Trophoblast cell (in vitro differentiated cells and primary cell): ENCODE measurements around the gene NAV3.

Experiments used
- DNase-seq, 2 donors: peaks; one replicate each; pipeline ENCODE4 v3.0.0-alpha.2; 2016
- H2AFZ ChIP-seq: 2 replicates; pipeline ENCODE4 v1.6.1; 2013; ENCODE audit warnings: low read length, moderate library complexity, mild to moderate bottlenecking; ENCODE audit not compliant: insufficient read depth, poor library complexity
- H2AK5ac ChIP-seq: 2 replicates; pipeline ENCODE4 v1.6.1; 2013; ENCODE audit warnings: mild to moderate bottlenecking, low read length
- H2BK120ac ChIP-seq: 2 replicates; pipeline ENCODE4 v1.6.1; 2013; ENCODE audit warnings: low read length, mild to moderate bottlenecking, moderate library complexity; ENCODE audit not compliant: insufficient read depth, poor library complexity
- H2BK12ac ChIP-seq: 2 replicates; pipeline ENCODE4 v1.6.1; 2013; ENCODE audit warnings: mild to moderate bottlenecking, low read length, moderate library complexity
- H2BK5ac ChIP-seq: 2 replicates; pipeline ENCODE4 v1.6.1; 2013; ENCODE audit warnings: low read length, low read depth, moderate library complexity, mild to moderate bottlenecking; ENCODE audit not compliant: poor library complexity
- H3K14ac ChIP-seq: 2 replicates; pipeline ENCODE4 v1.6.1; 2013; ENCODE audit warnings: mild to moderate bottlenecking, low read length
- H3K18ac ChIP-seq: 2 replicates; pipeline ENCODE4 v1.6.1; 2013; ENCODE audit warnings: mild to moderate bottlenecking, low read length
- H3K23ac ChIP-seq: 2 replicates; pipeline ENCODE4 v1.6.1; 2013; ENCODE audit warnings: low read length
- H3K27ac ChIP-seq: 2 replicates; pipeline ENCODE4 v1.5.1; 2013; ENCODE audit warnings: low read depth, mild to moderate bottlenecking, inconsistent platforms, low read length, moderate library complexity
- H3K27me3 ChIP-seq: 2 replicates; pipeline ENCODE4 v1.6.1; 2013; ENCODE audit warnings: inconsistent platforms, mild to moderate bottlenecking, low read length, moderate library complexity; ENCODE audit not compliant: insufficient read depth
- H3K36me3 ChIP-seq, 2 experiments: 1 replicate in 1 of 2; 2 replicates in 1 of 2; pipeline ENCODE4 v1.6.1; 2013; ENCODE audit warnings: low read length in 2 of 2, mild to moderate bottlenecking in 2 of 2, moderate library complexity in 1 of 2; ENCODE audit not compliant: insufficient read depth in 2 of 2, control insufficient read depth in 1 of 2
- H3K4ac ChIP-seq: 2 replicates; pipeline ENCODE4 v1.6.1; 2013; ENCODE audit warnings: low read depth, mild to moderate bottlenecking, low read length, moderate library complexity
- H3K4me1 ChIP-seq, 2 experiments: 1 replicate in 1 of 2; 2 replicates in 1 of 2; pipeline ENCODE4 v1.6.1; 2013; ENCODE audit warnings: low read length in 2 of 2, mild to moderate bottlenecking in 2 of 2, moderate library complexity in 1 of 2; ENCODE audit not compliant: insufficient read depth in 2 of 2, control insufficient read depth in 1 of 2
- H3K4me2 ChIP-seq: 2 replicates; pipeline ENCODE4 v1.6.1; 2013; ENCODE audit warnings: inconsistent platforms, mild to moderate bottlenecking, low read length, moderate library complexity
- H3K4me3 ChIP-seq: 2 replicates; pipeline ENCODE4 v1.5.1; 2013; ENCODE audit warnings: mild to moderate bottlenecking, low read depth, low read length, inconsistent platforms
- H3K79me1 ChIP-seq: one replicate; pipeline ENCODE4 v1.6.1; 2013; ENCODE audit warnings: low read length
- H3K79me2 ChIP-seq: 2 replicates; pipeline ENCODE4 v1.6.1; 2013; ENCODE audit warnings: low read length, mild to moderate bottlenecking; ENCODE audit not compliant: control insufficient read depth, insufficient read depth, poor library complexity
- H3K9ac ChIP-seq: 2 replicates; pipeline ENCODE4 v1.6.1; 2013; ENCODE audit warnings: mild to moderate bottlenecking, low read length
- H3K9me3 ChIP-seq: 2 replicates; pipeline ENCODE4 v1.6.1; 2013; ENCODE audit warnings: low read depth, mild to moderate bottlenecking, control low read depth, inconsistent platforms, low read length; ENCODE audit not compliant: insufficient read depth
- H4K12ac ChIP-seq: 2 replicates; pipeline ENCODE4 v1.6.1; 2013; ENCODE audit warnings: low read depth, mild to moderate bottlenecking, low read length, moderate library complexity
- H4K8ac ChIP-seq: 2 replicates; pipeline ENCODE4 v1.6.1; 2013; ENCODE audit warnings: low read depth, mild to moderate bottlenecking, low read length, moderate library complexity
- H4K91ac ChIP-seq: one replicate; pipeline ENCODE4 v1.6.1; 2013; ENCODE audit warnings: low read depth, mild to moderate bottlenecking, low read length, moderate library complexity
- WGBS: extraction: QIAGEN DNeasy Blood & Tissue Kit; methylation state at CpG from one replicate; pipeline ENCODE4 v1.1.7; 2013; ENCODE audit warnings: missing lambda C conversion rate; ENCODE audit not compliant: insufficient read length, insufficient coverage; ENCODE audit errors: extremely low coverage; 5-methylcytosine and 5-hydroxymethylcytosine counted together

NAV3 gene

GRCh38 chr12:77894556-77894955, 63.9 kb downstream of the NAV3 start:
- no peaks in the 10 kb centered on the region for H3K4me1 ChIP-seq
- no peak for DNase-seq
- H2AK5ac ChIP-seq, result no peak overlapping the region
- no peak overlapping the region for H2BK12ac ChIP-seq
- H3K23ac ChIP-seq, result no peak overlapping the region
- no peak overlapping the region for H3K4ac ChIP-seq
- H4K91ac ChIP-seq, result no peak overlapping the region
- no peaks in the 10 kb centered on the region for H3K36me3 ChIP-seq
- H3K4me2 ChIP-seq, result no peak overlapping the region
- no peak overlapping the region for H2AFZ ChIP-seq
- H3K79me2 ChIP-seq, result no peaks in the 10 kb centered on the region
- no peaks in the 10 kb centered on the region for H3K27me3 ChIP-seq
- H4K12ac ChIP-seq, result no peak overlapping the region
- no peak overlapping the region for H4K8ac ChIP-seq
- no peak overlapping the region for H2BK120ac ChIP-seq
- H3K9ac ChIP-seq, result no peak overlapping the region
- no peaks in the 10 kb centered on the region for H3K79me1 ChIP-seq
- H3K9me3 ChIP-seq, result no peaks in the 10 kb centered on the region
- H3K4me3 ChIP-seq, result no peak overlapping the region
- no peak overlapping the region for H2BK5ac ChIP-seq
- no peak overlapping the region for H3K18ac ChIP-seq
- no peak overlapping the region for H3K27ac ChIP-seq
- H3K14ac ChIP-seq, result no peak overlapping the region
- WGBS, result no CpG with 5 or more reads among the region's 2 CpGs

- no peak overlapping the region for H3K4me3 ChIP-seq
- no peak overlapping the region for H2BK5ac ChIP-seq
- H3K4me1 ChIP-seq, result no peaks in the 10 kb centered on the region
- H2BK12ac ChIP-seq, result no peak overlapping the region
- no peak overlapping the region for H2BK120ac ChIP-seq
- no peak overlapping the region for H2AK5ac ChIP-seq
- H3K14ac ChIP-seq, result no peak overlapping the region
- no peak overlapping the region for H4K91ac ChIP-seq
- H3K79me1 ChIP-seq, result no peaks in the 10 kb centered on the region
- H3K4me2 ChIP-seq, result no peak overlapping the region
- H3K27ac ChIP-seq, result no peak overlapping the region
- no peaks in the 10 kb centered on the region for H3K79me2 ChIP-seq
- H2AFZ ChIP-seq, result no peak overlapping the region
- H3K18ac ChIP-seq, result no peak overlapping the region
- H3K4ac ChIP-seq, result no peak overlapping the region
- H3K23ac ChIP-seq, result no peak overlapping the region
- no peak overlapping the region for H3K9ac ChIP-seq
- no peaks in the 10 kb centered on the region for H3K27me3 ChIP-seq
- DNase-seq, result no peak
- no peaks in the 10 kb centered on the region for H3K9me3 ChIP-seq
- no peaks in the 10 kb centered on the region for H3K36me3 ChIP-seq
- no peak overlapping the region for H4K12ac ChIP-seq
- no peak overlapping the region for H4K8ac ChIP-seq
Observed at GRCh38 chr12:77895699-77896098, 65.0 kb downstream of the NAV3 start.

- DNase-seq, result no peak
- H3K4me1 ChIP-seq, result no peaks in the 10 kb centered on the region
- H3K14ac ChIP-seq, result no peak overlapping the region
- no peak overlapping the region for H3K4me2 ChIP-seq
- no peaks in the 10 kb centered on the region for H3K79me1 ChIP-seq
- no peak overlapping the region for H3K23ac ChIP-seq
- H3K27ac ChIP-seq, result no peak overlapping the region
- H3K4ac ChIP-seq, result no peak overlapping the region
- H2BK120ac ChIP-seq, result no peak overlapping the region
- no peak overlapping the region for H4K12ac ChIP-seq
- no peak overlapping the region for H3K18ac ChIP-seq
- H3K9ac ChIP-seq, result no peak overlapping the region
- H4K8ac ChIP-seq, result no peak overlapping the region
- H3K36me3 ChIP-seq, result no peaks in the 10 kb centered on the region
- H4K91ac ChIP-seq, result no peak overlapping the region
- no peak overlapping the region for H2BK12ac ChIP-seq
- no peaks in the 10 kb centered on the region for H3K27me3 ChIP-seq
- H3K9me3 ChIP-seq, result no peaks in the 10 kb centered on the region
- no peak overlapping the region for H2BK5ac ChIP-seq
- WGBS, result no CpG with 5 or more reads among the region's 1 CpG
- no peak overlapping the region for H2AFZ ChIP-seq
- H3K79me2 ChIP-seq, result no peaks in the 10 kb centered on the region
- no peak overlapping the region for H3K4me3 ChIP-seq
- no peak overlapping the region for H2AK5ac ChIP-seq
Observed at GRCh38 chr12:77907936-77908335, 77.2 kb downstream of the NAV3 start.

GRCh38 chr12:77914081-77914488, 83.4 kb downstream of the NAV3 start:
- H3K9ac ChIP-seq, result no peak overlapping the region
- H2AK5ac ChIP-seq, result no peak overlapping the region
- H3K4me1 ChIP-seq, result no peaks in the 10 kb centered on the region
- no peak overlapping the region for H2BK5ac ChIP-seq
- no peak overlapping the region for H4K91ac ChIP-seq
- H3K4me2 ChIP-seq, result no peak overlapping the region
- no peak overlapping the region for H3K27ac ChIP-seq
- no peak overlapping the region for H3K14ac ChIP-seq
- H3K79me1 ChIP-seq, result no peaks in the 10 kb centered on the region
- no peak overlapping the region for H3K18ac ChIP-seq
- H3K79me2 ChIP-seq, result no peaks in the 10 kb centered on the region
- no peak overlapping the region for H2BK120ac ChIP-seq
- no peak overlapping the region for H4K12ac ChIP-seq
- no peak overlapping the region for H3K4ac ChIP-seq
- no peak overlapping the region for H2AFZ ChIP-seq
- DNase-seq, result no peak
- no peaks in the 10 kb centered on the region for H3K27me3 ChIP-seq
- WGBS, result no CpG with 5 or more reads among the region's 2 CpGs
- H4K8ac ChIP-seq, result no peak overlapping the region
- no peak overlapping the region for H2BK12ac ChIP-seq
- H3K23ac ChIP-seq, result no peak overlapping the region
- H3K4me3 ChIP-seq, result no peak overlapping the region
- no peaks in the 10 kb centered on the region for H3K36me3 ChIP-seq
- H3K9me3 ChIP-seq, result no peaks in the 10 kb centered on the region
